SK-N-SH (cell line): ENCODE data around the gene PCARE. TPM values are rescaled to one million over a fixed set of nuclear protein-coding genes. Genes with fewer than 3 reads are reported as not detected.
A peak's percentile ranks its signal among the peaks of the same experiment; 100 is the strongest.

ENCODE experiments used
- CTCF ChIA-PET: fragments of 300-600, 350-600 bp; formaldehyde crosslinking; extraction: SDS; loops from one replicate; lab custom pipeline; 2021; lab: Yijun Ruan, JAX
- POLR2A ChIA-PET: fragments of 350-600 bp; sonication (Branson Sonifier 250); formaldehyde crosslinking; extraction: SDS; loops from one replicate; lab custom pipeline; 2020; ENCODE audit warnings: antibody characterized with exemption, inconsistent platforms; lab: Yijun Ruan, JAX
- DNase-seq: peaks from one replicate; pipeline ENCODE4 v3.0.0; 2012
- H2AFZ ChIP-seq: fragments of 200-600 bp; sonication (generic); 2 replicates; pipeline ENCODE4 v1.8.1; 2016; ENCODE audit warnings: antibody characterized with exemption, mild to moderate bottlenecking, low read depth
- H3F3A ChIP-seq: fragments of 200-600 bp; sonication (generic); replicated peaks from 2 replicates; pipeline ENCODE3; 2016; ENCODE audit warnings: antibody characterized with exemption, mild to moderate bottlenecking; ENCODE audit not compliant: insufficient read depth
- H3K27ac ChIP-seq, 2 experiments: fragments of 200-500 bp in 1 of 2; fragments of 200-600 bp in 1 of 2; sonication (Bioruptor generic) in 1 of 2; sonication (generic), shearing (Covaris generic) in 1 of 2; 2 replicates each; pipeline versions ENCODE4 v1.5.1 to v1.6.1; 2014 to 2016; ENCODE audit warnings: low read depth in 2 of 2, inconsistent platforms in 1 of 2, low read length in 1 of 2, mild to moderate bottlenecking in 1 of 2, mixed read lengths in 1 of 2
- H3K27me3 ChIP-seq: fragments of 200-600 bp; sonication (generic), shearing (Covaris generic); 2 replicates; pipeline ENCODE4 v1.6.1; 2016; ENCODE audit warnings: mixed run types; ENCODE audit not compliant: insufficient read depth
- H3K36me3 ChIP-seq, 2 experiments: fragments of 200-500 bp in 1 of 2; fragments of 200-600 bp in 1 of 2; sonication (Bioruptor generic) in 1 of 2; sonication (generic) in 1 of 2; replicated peaks in 1 of 2; 2 replicates each; pipeline versions ENCODE3 to v1.5.1; 2014 to 2016; ENCODE audit warnings: low read length in 1 of 2, mild to moderate bottlenecking in 1 of 2; ENCODE audit not compliant: insufficient read depth in 2 of 2, control insufficient read depth in 1 of 2
- H3K4me1 ChIP-seq, 2 experiments: fragments of 200-500 bp in 1 of 2; fragments of 200-600 bp in 1 of 2; sonication (Bioruptor generic) in 1 of 2; sonication (generic), shearing (Covaris generic) in 1 of 2; 2 replicates each; pipeline versions ENCODE4 v1.5.1 to v1.6.1; 2014 to 2016; ENCODE audit warnings: low read depth in 1 of 2, low read length in 1 of 2, mixed run types in 1 of 2; ENCODE audit not compliant: insufficient read depth in 2 of 2, control insufficient read depth in 1 of 2
- H3K4me2 ChIP-seq: fragments of 200-600 bp; sonication (generic), shearing (Covaris generic); 2 replicates; pipeline ENCODE4 v1.6.1; 2017; ENCODE audit warnings: mixed run types
- H3K4me3 ChIP-seq, 2 experiments: fragments of 200-500 bp in 1 of 2; fragments of 200-600 bp in 1 of 2; sonication (Bioruptor generic) in 1 of 2; sonication (generic), shearing (Covaris generic) in 1 of 2; 2 replicates each; pipeline versions ENCODE4 v1.5.1 to v1.8.1; 2014 to 2016; ENCODE audit warnings: low read depth in 2 of 2, inconsistent platforms in 1 of 2, low read length in 1 of 2, mild to moderate bottlenecking in 1 of 2, mixed read lengths in 1 of 2, moderate library complexity in 1 of 2
- H3K79me2 ChIP-seq: fragments of 200-600 bp; sonication (generic); 2 replicates; pipeline ENCODE4 v1.8.1; 2017; ENCODE audit warnings: mild to moderate bottlenecking; ENCODE audit not compliant: insufficient read depth
- H3K9ac ChIP-seq: fragments of 200-600 bp; sonication (generic); 2 replicates; pipeline ENCODE4 v1.6.1; 2017; ENCODE audit warnings: mixed run types
- H3K9me2 ChIP-seq: fragments of 200-600 bp; sonication (generic); 2 replicates; pipeline ENCODE4 v1.6.1; 2017; ENCODE audit warnings: mixed run types
- H3K9me3 ChIP-seq: fragments of 200-600 bp; sonication (generic); 2 replicates; pipeline ENCODE4 v1.6.1; 2017; ENCODE audit warnings: mixed run types, mild to moderate bottlenecking, moderate library complexity
- H4K20me1 ChIP-seq: fragments of 200-600 bp; sonication (generic); 2 replicates; pipeline ENCODE4 v1.6.1; 2017; ENCODE audit warnings: mild to moderate bottlenecking, mixed run types; ENCODE audit not compliant: insufficient read depth
- ELF1 ChIP-seq: IDR thresholded peaks from 2 replicates; pipeline ENCODE4 v1.4.0; 2012
- FOXJ3 ChIP-seq: sonication (generic); formaldehyde crosslinking; IDR thresholded peaks from 2 replicates; pipeline ENCODE4 v1.5.1; 2020; ENCODE audit warnings: mild to moderate bottlenecking, missing genetic modification reagents
- MXI1 ChIP-seq: IDR thresholded peaks from 2 replicates; pipeline ENCODE4 v1.6.1; 2012; ENCODE audit warnings: mild to moderate bottlenecking, low read depth, low read length, improper control_type of control experiment
- NFIC ChIP-seq: IDR thresholded peaks from 2 replicates; pipeline ENCODE4 v1.4.0; 2012; ENCODE audit warnings: borderline replicate concordance
- RFX5 ChIP-seq: IDR thresholded peaks from 2 replicates; pipeline ENCODE4 v1.6.1; 2012; ENCODE audit warnings: mild to moderate bottlenecking, improper control_type of control experiment, low read length
- SIN3A ChIP-seq: IDR thresholded peaks from 2 replicates; pipeline ENCODE4 v1.6.1; 2012; ENCODE audit warnings: low read depth, mild to moderate bottlenecking, low read length, moderate library complexity, borderline replicate concordance
- TCF12 ChIP-seq: IDR thresholded peaks from 2 replicates; pipeline ENCODE4 v1.4.0; 2012
- WGBS: methylation state at CpG from one replicate; pipeline ENCODE4 v1.1.6; 2017; ENCODE audit warnings: low lambda C conversion rate; 5-methylcytosine and 5-hydroxymethylcytosine counted together
- polyA plus RNA-seq, 3 experiments: library from polyadenylated mRNA; depleted of rRNA; stranded (reverse); fragments of >200 nt; gene quantifications; 2 replicates each; pipeline ENCODE4 v1.2.3, GENCODE V29; 2012
- TF ChIP-seq, protein P1 (sequence below): IDR thresholded peaks from 2 replicates; pipeline ENCODE4 v1.6.1; 2012; ENCODE audit warnings: mild to moderate bottlenecking, low read depth, low read length, moderate library complexity
- TF ChIP-seq, protein P2 (sequence below): IDR thresholded peaks from 2 replicates; pipeline ENCODE4; 2012

Gene PCARE
- polyA plus RNA-seq, 1 of the 3 experiments (the other 2 are of a cell fraction), result not detected

DNA sequence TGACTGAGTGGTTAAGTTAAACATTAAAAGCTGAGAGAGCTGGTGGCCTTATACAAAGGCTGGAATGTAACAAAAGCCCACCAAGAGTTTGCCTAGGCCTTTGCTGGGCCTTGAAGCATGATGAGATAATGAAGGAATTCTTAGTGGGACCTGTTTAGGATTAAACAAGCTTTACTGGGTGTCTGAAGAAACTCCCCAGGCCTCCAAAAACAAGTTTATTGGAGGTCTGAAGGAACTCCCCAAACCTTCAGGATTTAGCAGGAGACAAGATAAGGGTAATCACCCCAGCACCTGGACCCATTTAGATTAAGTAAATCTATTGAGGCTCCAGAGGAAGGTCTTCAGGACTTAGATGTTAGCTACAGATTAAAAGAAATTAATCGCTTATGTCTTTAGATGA is 18.7 kb downstream of the PCARE start:
- no peak for DNase-seq
- ChIA-PET POLR2A (no interaction called here), CTCF (interaction anchor here (3.2 kb wide), 1 partner anchor 8 kb away, joined by 12 read pairs; no protein-coding TSS in a partner anchor)
- Histone ChIP-seq H3K9me2 (no peaks in the 10 kb centered on the region), H3K9ac (no peak overlapping the region), H3K4me2 (no peak overlapping the region), H4K20me1 (no peaks in the 10 kb centered on the region), H3K27ac (no peak overlapping the region), H3K9me3 (no peaks in the 10 kb centered on the region), H3K27me3 (peaks cover 8% of the 10 kb centered on the region; the same call in 1 of the 2 replicates), H3K79me2 (no peaks in the 10 kb centered on the region), H3K4me3 (no peak overlapping the region), H3K36me3 (no peaks in the 10 kb centered on the region), H3F3A (no peaks in the 10 kb centered on the region), H2AFZ (no peak overlapping the region), H3K4me1 (peaks cover 0 to 40% of the 10 kb centered on the region in 2 experiments; a peak in 2 of 4 replicates)
- TF ChIP-seq NFIC (no peak), TCF12 (no peak), MXI1 (no peak), SIN3A (no peak), RFX5 (no peak)
- TF ChIP-seq, protein P1, sequence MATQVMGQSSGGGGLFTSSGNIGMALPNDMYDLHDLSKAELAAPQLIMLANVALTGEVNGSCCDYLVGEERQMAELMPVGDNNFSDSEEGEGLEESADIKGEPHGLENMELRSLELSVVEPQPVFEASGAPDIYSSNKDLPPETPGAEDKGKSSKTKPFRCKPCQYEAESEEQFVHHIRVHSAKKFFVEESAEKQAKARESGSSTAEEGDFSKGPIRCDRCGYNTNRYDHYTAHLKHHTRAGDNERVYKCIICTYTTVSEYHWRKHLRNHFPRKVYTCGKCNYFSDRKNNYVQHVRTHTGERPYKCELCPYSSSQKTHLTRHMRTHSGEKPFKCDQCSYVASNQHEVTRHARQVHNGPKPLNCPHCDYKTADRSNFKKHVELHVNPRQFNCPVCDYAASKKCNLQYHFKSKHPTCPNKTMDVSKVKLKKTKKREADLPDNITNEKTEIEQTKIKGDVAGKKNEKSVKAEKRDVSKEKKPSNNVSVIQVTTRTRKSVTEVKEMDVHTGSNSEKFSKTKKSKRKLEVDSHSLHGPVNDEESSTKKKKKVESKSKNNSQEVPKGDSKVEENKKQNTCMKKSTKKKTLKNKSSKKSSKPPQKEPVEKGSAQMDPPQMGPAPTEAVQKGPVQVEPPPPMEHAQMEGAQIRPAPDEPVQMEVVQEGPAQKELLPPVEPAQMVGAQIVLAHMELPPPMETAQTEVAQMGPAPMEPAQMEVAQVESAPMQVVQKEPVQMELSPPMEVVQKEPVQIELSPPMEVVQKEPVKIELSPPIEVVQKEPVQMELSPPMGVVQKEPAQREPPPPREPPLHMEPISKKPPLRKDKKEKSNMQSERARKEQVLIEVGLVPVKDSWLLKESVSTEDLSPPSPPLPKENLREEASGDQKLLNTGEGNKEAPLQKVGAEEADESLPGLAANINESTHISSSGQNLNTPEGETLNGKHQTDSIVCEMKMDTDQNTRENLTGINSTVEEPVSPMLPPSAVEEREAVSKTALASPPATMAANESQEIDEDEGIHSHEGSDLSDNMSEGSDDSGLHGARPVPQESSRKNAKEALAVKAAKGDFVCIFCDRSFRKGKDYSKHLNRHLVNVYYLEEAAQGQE, result no peak
- TF ChIP-seq, protein P2, sequence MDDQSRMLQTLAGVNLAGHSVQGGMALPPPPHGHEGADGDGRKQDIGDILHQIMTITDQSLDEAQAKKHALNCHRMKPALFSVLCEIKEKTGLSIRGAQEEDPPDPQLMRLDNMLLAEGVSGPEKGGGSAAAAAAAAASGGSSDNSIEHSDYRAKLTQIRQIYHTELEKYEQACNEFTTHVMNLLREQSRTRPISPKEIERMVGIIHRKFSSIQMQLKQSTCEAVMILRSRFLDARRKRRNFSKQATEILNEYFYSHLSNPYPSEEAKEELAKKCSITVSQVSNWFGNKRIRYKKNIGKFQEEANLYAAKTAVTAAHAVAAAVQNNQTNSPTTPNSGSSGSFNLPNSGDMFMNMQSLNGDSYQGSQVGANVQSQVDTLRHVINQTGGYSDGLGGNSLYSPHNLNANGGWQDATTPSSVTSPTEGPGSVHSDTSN, result no peak
- WGBS, result 95% methylated on average over 1 of the region's 1 CpG

DNA sequence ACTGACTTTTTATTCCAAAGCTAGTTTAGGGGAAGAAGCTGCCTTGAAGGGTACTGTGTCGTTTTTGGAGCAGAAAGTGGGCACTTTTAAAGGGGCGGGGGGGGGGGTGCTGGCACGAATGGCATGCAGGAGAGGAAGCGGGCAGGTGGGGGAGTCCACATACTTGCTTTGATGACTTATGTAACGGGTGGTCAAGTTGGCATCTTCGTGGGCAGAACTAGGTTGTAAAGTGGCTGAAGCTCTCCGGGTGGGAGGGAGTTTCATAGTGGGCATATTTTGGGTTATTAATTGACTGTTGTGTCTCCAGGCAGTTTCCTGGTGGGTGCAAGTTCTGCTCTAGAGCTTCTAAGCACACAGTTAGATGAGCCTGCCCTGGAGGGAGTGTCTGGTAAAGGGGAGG is 19.9 kb downstream of the PCARE start:
- WGBS, result 69% methylated on average over 7 of the region's 7 CpGs
- Histone ChIP-seq H3K9ac (no peak overlapping the region), H3K4me2 (no peak overlapping the region), H3F3A (no peaks in the 10 kb centered on the region), H3K9me2 (no peaks in the 10 kb centered on the region), H3K4me1 (peaks cover 0 to 32% of the 10 kb centered on the region in 2 experiments; a peak in 2 of 4 replicates), H2AFZ (no peak overlapping the region), H3K79me2 (no peaks in the 10 kb centered on the region), H4K20me1 (no peaks in the 10 kb centered on the region), H3K4me3 (no peak overlapping the region), H3K9me3 (no peaks in the 10 kb centered on the region), H3K27me3 (peaks cover 5% of the 10 kb centered on the region; the same call in 1 of the 2 replicates), H3K27ac (peak overlapping the region in 1 of 2 experiments; percentile 83; a peak in 2 of 4 replicates), H3K36me3 (no peaks in the 10 kb centered on the region)
- DNase-seq, result no peak
- no peak for TF ChIP-seq FOXJ3 (CRISPR knock-in tag)
- no peak for TF ChIP-seq ELF1
- CTCF ChIA-PET, result interaction anchor here (1.1 to 3.2 kb wide), 7 partner anchors 9 to 1019 kb away, joined by 3 to 12 read pairs (median 3); no protein-coding TSS in a partner anchor
- POLR2A ChIA-PET, result interaction anchor here (1.2 to 1.4 kb wide), 2 partner anchors 11 to 60 kb away, joined by 3 to 4 read pairs; no protein-coding TSS in a partner anchor
